ENCODE results near the gene NAIF1.

DNA sequence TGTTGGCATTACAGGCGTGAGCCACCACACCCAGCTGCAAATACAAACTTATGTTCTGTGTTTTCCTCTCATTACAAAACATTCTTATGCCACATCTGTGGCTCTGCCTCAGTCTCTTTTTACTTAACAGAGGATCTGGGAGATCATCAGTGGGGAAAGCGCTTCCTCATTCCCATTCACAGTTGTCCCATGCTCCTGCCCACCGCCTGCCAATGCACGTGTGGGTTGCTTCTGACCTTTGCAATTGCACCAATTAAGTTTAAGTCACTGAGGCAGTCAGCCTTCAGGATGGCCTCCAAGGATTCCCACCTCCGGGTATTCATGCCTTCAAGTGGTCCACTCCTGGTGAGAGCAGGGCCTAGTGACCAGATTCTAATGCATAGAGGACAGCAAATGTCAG, 51.4 kb downstream of the NAIF1 start:
- TF ChIP-seq GATA2 (IDR thresholded peaks at IDR 0.05; ENCODE audit: low read depth, low read length) (no peak), GATA3 (IDR thresholded peaks at IDR 0.05; ENCODE audit: low read depth, low read length) (no peak)

Measured in SH-SY5Y (cell line).